Erythroblast (primary cell): Measurements from ENCODE around the gene SLC22A13.

ENCODE experiments used
- GATA1 ChIP-seq: IDR thresholded peaks from 2 replicates; pipeline ENCODE4 v1.6.1; 2011; ENCODE audit warnings: low read depth, mild to moderate bottlenecking, control low read depth, low read length, moderate library complexity
- POLR2A ChIP-seq: IDR thresholded peaks from 2 replicates; pipeline ENCODE4 v1.6.1; 2011; ENCODE audit warnings: mild to moderate bottlenecking, low read length

- no peak for TF ChIP-seq POLR2A
- TF ChIP-seq GATA1, result no peak
These were observed 46.3 kb downstream of the SLC22A13 start for GRCh38 chr3:38311941-38312340.
